ENCODE results near the gene ERBB4.
"Not testable (repeated sequence)": the region's sequence is repeated elsewhere in the genome, so short reads cannot be mapped to it uniquely, and the experiment has no call there.

Gene ERBB4

GRCh38 chr2:212484563-212485080 is 54.0 kb downstream of the ERBB4 start:
- H3K27ac Mint-ChIP-seq: no peak overlapping the region
- H3K4me1 Mint-ChIP-seq: no peaks in the 10 kb centered on the region
- H3K4me3 Mint-ChIP-seq: no peak overlapping the region
- no peaks in the 10 kb centered on the region for H3K36me3 Mint-ChIP-seq
- H3K9me3 Mint-ChIP-seq: no peaks in the 10 kb centered on the region
- H3K27me3 Mint-ChIP-seq: no peaks in the 10 kb centered on the region

GRCh38 chr2:212480447-212480846 is 58.2 kb downstream of the ERBB4 start:
- Mint-ChIP-seq H3K4me3 (no peak overlapping the region), H3K27me3 (no peaks in the 10 kb centered on the region), H3K9me3 (no peaks in the 10 kb centered on the region), H3K4me1 (no peaks in the 10 kb centered on the region), H3K27ac (no peak overlapping the region), H3K36me3 (no peaks in the 10 kb centered on the region)

- Mint-ChIP-seq H3K36me3 (no peaks in the 10 kb centered on the region), H3K27ac (no peak overlapping the region), H3K27me3 (no peaks in the 10 kb centered on the region), H3K4me1 (no peaks in the 10 kb centered on the region), H3K9me3 (no peaks in the 10 kb centered on the region), H3K4me3 (no peak overlapping the region)
Observed at GRCh38 chr2:212477571-212477970, 61.0 kb downstream of the ERBB4 start.

GRCh38 chr2:212473211-212473610 is 65.4 kb downstream of the ERBB4 start:
- H3K9me3 Mint-ChIP-seq: no peaks in the 10 kb centered on the region

GRCh38 chr2:212467551-212467950 is 71.1 kb downstream of the ERBB4 start:
- H3K27me3 Mint-ChIP-seq, H3K4me1 Mint-ChIP-seq, H3K9me3 Mint-ChIP-seq, H3K36me3 Mint-ChIP-seq, H3K4me3 Mint-ChIP-seq, H3K27ac Mint-ChIP-seq: not testable (repeated sequence)

More at GRCh38 chr2:212473211-212473610, 65.4 kb downstream of the ERBB4 start:
- Mint-ChIP-seq H3K27me3 (no peaks in the 10 kb centered on the region), H3K4me1 (no peaks in the 10 kb centered on the region), H3K27ac (no peak overlapping the region), H3K4me3 (no peak overlapping the region), H3K36me3 (no peaks in the 10 kb centered on the region)

GRCh38 chr2:212465456-212465855 is 73.1 kb downstream of the ERBB4 start:
- no peaks in the 10 kb centered on the region for H3K36me3 Mint-ChIP-seq
- no peaks in the 10 kb centered on the region for H3K9me3 Mint-ChIP-seq
- H3K27ac Mint-ChIP-seq: no peak overlapping the region
- H3K4me1 Mint-ChIP-seq: no peaks in the 10 kb centered on the region
- no peak overlapping the region for H3K4me3 Mint-ChIP-seq
- H3K27me3 Mint-ChIP-seq: no peaks in the 10 kb centered on the region

GRCh38 chr2:212461708-212462107 is 76.9 kb downstream of the ERBB4 start:
- not testable (repeated sequence) for H3K27ac Mint-ChIP-seq, H3K36me3 Mint-ChIP-seq, H3K4me1 Mint-ChIP-seq, H3K4me3 Mint-ChIP-seq, H3K27me3 Mint-ChIP-seq, H3K9me3 Mint-ChIP-seq

- Mint-ChIP-seq H3K27me3 (no peaks in the 10 kb centered on the region), H3K9me3 (no peaks in the 10 kb centered on the region), H3K4me3 (no peak overlapping the region), H3K4me1 (no peaks in the 10 kb centered on the region), H3K36me3 (no peaks in the 10 kb centered on the region), H3K27ac (no peak overlapping the region)
Observed at GRCh38 chr2:212454149-212454548, 84.5 kb downstream of the ERBB4 start.

GRCh38 chr2:212451786-212452231 is 86.8 kb downstream of the ERBB4 start:
- no peaks in the 10 kb centered on the region for H3K9me3 Mint-ChIP-seq
- H3K27ac Mint-ChIP-seq: no peak overlapping the region
- no peak overlapping the region for H3K4me3 Mint-ChIP-seq
- no peaks in the 10 kb centered on the region for H3K27me3 Mint-ChIP-seq
- H3K4me1 Mint-ChIP-seq: no peaks in the 10 kb centered on the region
- no peaks in the 10 kb centered on the region for H3K36me3 Mint-ChIP-seq

- Mint-ChIP-seq H3K9me3 (no peaks in the 10 kb centered on the region), H3K27me3 (no peaks in the 10 kb centered on the region), H3K27ac (no peak overlapping the region), H3K4me1 (no peaks in the 10 kb centered on the region), H3K4me3 (no peak overlapping the region), H3K36me3 (no peaks in the 10 kb centered on the region)
Observed at GRCh38 chr2:212448698-212449097, 89.9 kb downstream of the ERBB4 start.

GRCh38 chr2:212441821-212442220 is 96.8 kb downstream of the ERBB4 start:
- Mint-ChIP-seq H3K27me3 (no peaks in the 10 kb centered on the region), H3K36me3 (no peaks in the 10 kb centered on the region), H3K4me3 (no peak overlapping the region), H3K4me1 (no peaks in the 10 kb centered on the region), H3K9me3 (no peaks in the 10 kb centered on the region), H3K27ac (no peak overlapping the region)

- Mint-ChIP-seq H3K36me3 (no peaks in the 10 kb centered on the region), H3K27me3 (no peaks in the 10 kb centered on the region), H3K4me1 (no peaks in the 10 kb centered on the region), H3K4me3 (no peak overlapping the region), H3K9me3 (no peaks in the 10 kb centered on the region), H3K27ac (no peak overlapping the region)
Observed at GRCh38 chr2:212441141-212441540, 97.5 kb downstream of the ERBB4 start.

GRCh38 chr2:212428681-212429478 is 109.7 kb downstream of the ERBB4 start:
- Mint-ChIP-seq H3K36me3 (no peaks in the 10 kb centered on the region), H3K4me3 (no peak overlapping the region), H3K9me3 (no peaks in the 10 kb centered on the region), H3K4me1 (no peaks in the 10 kb centered on the region), H3K27ac (no peak overlapping the region), H3K27me3 (no peaks in the 10 kb centered on the region)

GRCh38 chr2:212427638-212428037 is 111.0 kb downstream of the ERBB4 start:
- H3K4me3 Mint-ChIP-seq: no peak overlapping the region
- H3K9me3 Mint-ChIP-seq: no peaks in the 10 kb centered on the region
- H3K27ac Mint-ChIP-seq: no peak overlapping the region
- no peaks in the 10 kb centered on the region for H3K27me3 Mint-ChIP-seq
- H3K36me3 Mint-ChIP-seq: no peaks in the 10 kb centered on the region
- no peaks in the 10 kb centered on the region for H3K4me1 Mint-ChIP-seq

- no peak overlapping the region for H3K4me3 Mint-ChIP-seq
- no peaks in the 10 kb centered on the region for H3K36me3 Mint-ChIP-seq
- H3K27me3 Mint-ChIP-seq: no peaks in the 10 kb centered on the region
- no peaks in the 10 kb centered on the region for H3K9me3 Mint-ChIP-seq
- H3K27ac Mint-ChIP-seq: no peak overlapping the region
- no peaks in the 10 kb centered on the region for H3K4me1 Mint-ChIP-seq
Observed at GRCh38 chr2:212426637-212427412, 111.8 kb downstream of the ERBB4 start.

- Mint-ChIP-seq H3K9me3 (no peaks in the 10 kb centered on the region), H3K27ac (no peak overlapping the region), H3K4me3 (no peak overlapping the region), H3K36me3 (no peaks in the 10 kb centered on the region), H3K27me3 (no peaks in the 10 kb centered on the region), H3K4me1 (no peaks in the 10 kb centered on the region)
Observed at GRCh38 chr2:212424082-212424481, 114.5 kb downstream of the ERBB4 start.
